GM23248 (cell line): ENCODE measurements around the gene MAPK10. TPM values are rescaled to one million over a fixed set of nuclear protein-coding genes. Genes with fewer than 3 reads are reported as not detected.

ENCODE experiments used
- DNase-seq: peaks from one replicate; pipeline ENCODE4 v3.0.0-alpha.2; 2015
- H2AFZ ChIP-seq: fragments of 200-600 bp; sonication (generic); 2 replicates; pipeline ENCODE4 v1.6.1; 2016; ENCODE audit warnings: antibody characterized with exemption
- H3F3A ChIP-seq: fragments of 200-600 bp; sonication (generic); 2 replicates; pipeline ENCODE4 v1.6.1; 2016; ENCODE audit warnings: mild to moderate bottlenecking, antibody characterized with exemption, mixed run types; ENCODE audit not compliant: insufficient read depth
- H3K27ac ChIP-seq: fragments of 200-600 bp; sonication (generic); 2 replicates; pipeline ENCODE4 v1.5.1; 2016; ENCODE audit warnings: mild to moderate bottlenecking
- H3K27me3 ChIP-seq: fragments of 200-600 bp; sonication (generic); replicated peaks from 2 replicates; pipeline ENCODE4 v1.6.1; 2016; ENCODE audit warnings: mild to moderate bottlenecking; ENCODE audit not compliant: insufficient read depth
- H3K36me3 ChIP-seq: fragments of 200-600 bp; sonication (generic); 2 replicates; pipeline ENCODE4 v1.6.1; 2016; ENCODE audit warnings: low read depth, mild to moderate bottlenecking
- H3K4me1 ChIP-seq: fragments of 200-600 bp; sonication (generic); 2 replicates; pipeline ENCODE4 v1.6.1; 2016; ENCODE audit warnings: mild to moderate bottlenecking; ENCODE audit not compliant: insufficient read depth
- H3K4me2 ChIP-seq: fragments of 200-600 bp; sonication (generic); one replicate; pipeline ENCODE4 v1.6.1; 2016; ENCODE audit warnings: mild to moderate bottlenecking; ENCODE audit not compliant: unreplicated experiment
- H3K4me3 ChIP-seq: fragments of 200-600 bp; sonication (generic); 2 replicates; pipeline ENCODE4 v1.5.1; 2016; ENCODE audit warnings: mild to moderate bottlenecking
- H3K79me2 ChIP-seq: fragments of 200-600 bp; sonication (generic); 2 replicates; pipeline ENCODE4 v1.6.1; 2016; ENCODE audit warnings: mild to moderate bottlenecking; ENCODE audit not compliant: insufficient read depth
- H3K9ac ChIP-seq: fragments of 200-600 bp; sonication (generic); 2 replicates; pipeline ENCODE4 v1.6.1; 2016; ENCODE audit warnings: mild to moderate bottlenecking
- H3K9me2 ChIP-seq: fragments of 200-600 bp; sonication (generic); 2 replicates; pipeline ENCODE4 v1.6.1; 2016; ENCODE audit warnings: mixed run types, mild to moderate bottlenecking, moderate library complexity; ENCODE audit not compliant: insufficient read depth
- H3K9me3 ChIP-seq: fragments of 200-600 bp; sonication (generic); one replicate; pipeline ENCODE4 v1.6.1; 2017; ENCODE audit warnings: low read depth
- H4K20me1 ChIP-seq: fragments of 200-600 bp; sonication (generic); 2 replicates; pipeline ENCODE4 v1.6.0; 2016; ENCODE audit not compliant: insufficient read depth
- EZH2 ChIP-seq: fragments of 200-600 bp; sonication (generic); IDR thresholded peaks from 2 replicates; pipeline ENCODE4 v1.6.1; 2018; ENCODE audit warnings: antibody characterized with exemption, mild to moderate bottlenecking; ENCODE audit not compliant: insufficient read depth, poor library complexity, severe bottlenecking
- EZH2phosphoT487 ChIP-seq: fragments of 200-600 bp; sonication (generic); IDR thresholded peaks from 2 replicates; pipeline ENCODE4 v1.6.1; 2018; ENCODE audit warnings: antibody characterized with exemption, moderate library complexity, mild to moderate bottlenecking, low read depth; ENCODE audit not compliant: insufficient read depth
- WGBS, 2 experiments: methylation state at CpG; one replicate each; pipeline ENCODE4 v1.1.6; 2015 to 2017; ENCODE audit warnings: low lambda C conversion rate in 2 of 2, low coverage in 1 of 2; ENCODE audit errors: missing lambda C conversion rate in 2 of 2; 5-methylcytosine and 5-hydroxymethylcytosine counted together
- in situ Hi-C: fragments of 300-500 bp; cut with MboI; formaldehyde crosslinking; loops from 2 replicates; pipeline ENCODE4 v1.15.0; 2020
- polyA plus RNA-seq: library from polyadenylated mRNA; unstranded; fragments of >200 nt; fragmentation: Nextera tagmentation; extraction: Ambion mirVana; gene quantifications from 2 replicates; pipeline ENCODE4 v1.2.1, GENCODE V29; 2016
- total RNA-seq: library from RNA; depleted of rRNA; stranded (reverse); fragments of >200 nt; shearing (Covaris generic); gene quantifications from 2 replicates; pipeline ENCODE4 v1.2.3, GENCODE V29; 2014

Gene MAPK10
- total and polyA plus RNA-seq, 2 experiments from 2014 or later: 0.73 to 1.3 TPM

- no peak overlapping the region for H3K9ac ChIP-seq
- WGBS, 2 experiments: 78 to 81% methylated on average over 6 of the region's 6 CpGs
- H3K79me2 ChIP-seq: no peaks in the 10 kb centered on the region
- no peak for TF ChIP-seq EZH2phosphoT487
- TF ChIP-seq EZH2: no peak
- no peaks in the 10 kb centered on the region for H3K27me3 ChIP-seq
- no peaks in the 10 kb centered on the region for H4K20me1 ChIP-seq
- no peaks in the 10 kb centered on the region for H3K9me2 ChIP-seq
- no peak overlapping the region for H3K27ac ChIP-seq
- H3K36me3 ChIP-seq: 0 out of 2 replicates have a peak, but pooled peaks cover 2% of the 10 kb centered on the region
- no peak overlapping the region for H3K4me2 ChIP-seq
- no peaks in the 10 kb centered on the region for H3K9me3 ChIP-seq
- in situ Hi-C loops: no loop called here
- H3F3A ChIP-seq: no peaks in the 10 kb centered on the region
- DNase-seq: no peak
- H3K4me3 ChIP-seq: no peak overlapping the region
- no peak overlapping the region for H2AFZ ChIP-seq
- H3K4me1 ChIP-seq: no peaks in the 10 kb centered on the region
These were observed 63.0 kb downstream of the MAPK10 start for GRCh38 chr4:86296865-86297264.

GRCh38 chr4:86294883-86295282 is 65.0 kb downstream of the MAPK10 start:
- H3K9me2 ChIP-seq: no peaks in the 10 kb centered on the region
- no peak for DNase-seq
- TF ChIP-seq EZH2phosphoT487 (no peak), EZH2 (no peak)
- H3K79me2 ChIP-seq: no peaks in the 10 kb centered on the region
- no peak overlapping the region for H3K27ac ChIP-seq
- no peaks in the 10 kb centered on the region for H3K36me3 ChIP-seq
- in situ Hi-C loops: no loop called here
- H3K4me2 ChIP-seq: no peak overlapping the region
- H4K20me1 ChIP-seq: no peaks in the 10 kb centered on the region
- no peak overlapping the region for H2AFZ ChIP-seq
- H3K27me3 ChIP-seq: no peaks in the 10 kb centered on the region
- no peak overlapping the region for H3K4me3 ChIP-seq
- no peaks in the 10 kb centered on the region for H3K9me3 ChIP-seq
- H3K4me1 ChIP-seq: no peaks in the 10 kb centered on the region
- no peak overlapping the region for H3K9ac ChIP-seq
- no peaks in the 10 kb centered on the region for H3F3A ChIP-seq
- 85 to 91% methylated on average over 11 of the region's 11 CpGs for WGBS, 2 experiments

- no peak for TF ChIP-seq EZH2
- Histone ChIP-seq H3K4me3 (no peak overlapping the region), H3K4me1 (no peaks in the 10 kb centered on the region), H4K20me1 (no peaks in the 10 kb centered on the region), H3K9ac (no peak overlapping the region), H2AFZ (no peak overlapping the region), H3K27ac (no peak overlapping the region), H3K9me3 (no peaks in the 10 kb centered on the region), H3K4me2 (no peak overlapping the region), H3K79me2 (no peaks in the 10 kb centered on the region), H3K27me3 (no peaks in the 10 kb centered on the region), H3F3A (no peaks in the 10 kb centered on the region), H3K9me2 (no peaks in the 10 kb centered on the region), H3K36me3 (no peaks in the 10 kb centered on the region)
- DNase-seq: no peak
- in situ Hi-C loops: no loop called here
- WGBS, 2 experiments: 98 to 100% methylated on average over 2 of the region's 2 CpGs
These were observed 68.7 kb downstream of the MAPK10 start for GRCh38 chr4:86291180-86291579.

GRCh38 chr4:86286726-86287125 is 73.1 kb downstream of the MAPK10 start:
- WGBS, 2 experiments: 93% methylated on average over 2 of the region's 2 CpGs
- Histone ChIP-seq H2AFZ (no peak overlapping the region), H3K9me2 (no peaks in the 10 kb centered on the region)

GRCh38 chr4:86283371-86283770 is 76.5 kb downstream of the MAPK10 start:
- Histone ChIP-seq H3K4me2 (no peak overlapping the region), H2AFZ (no peak overlapping the region), H3K79me2 (no peaks in the 10 kb centered on the region), H3K36me3 (no peaks in the 10 kb centered on the region), H3K9me3 (no peaks in the 10 kb centered on the region), H4K20me1 (no peaks in the 10 kb centered on the region), H3K9ac (no peak overlapping the region), H3K27me3 (no peaks in the 10 kb centered on the region), H3K4me1 (no peaks in the 10 kb centered on the region), H3K27ac (no peak overlapping the region), H3F3A (no peaks in the 10 kb centered on the region), H3K4me3 (no peak overlapping the region), H3K9me2 (no peaks in the 10 kb centered on the region)
- 48 to 52% methylated on average over 3 of the region's 3 CpGs for WGBS, 2 experiments
- TF ChIP-seq EZH2phosphoT487 (no peak), EZH2 (no peak)
- no peak for DNase-seq
- in situ Hi-C loops: no loop called here

More at GRCh38 chr4:86286726-86287125, 73.1 kb downstream of the MAPK10 start:
- no peak overlapping the region for H3K4me2 ChIP-seq
- no peaks in the 10 kb centered on the region for H3K9me3 ChIP-seq
- in situ Hi-C loops: no loop called here
- DNase-seq: no peak
- H3K27ac ChIP-seq: no peak overlapping the region
- no peak overlapping the region for H3K4me3 ChIP-seq
- no peaks in the 10 kb centered on the region for H3K27me3 ChIP-seq
- H3K36me3 ChIP-seq: no peaks in the 10 kb centered on the region
- no peak overlapping the region for H3K9ac ChIP-seq
- TF ChIP-seq EZH2phosphoT487: no peak
- TF ChIP-seq EZH2: no peak
- H3K4me1 ChIP-seq: no peaks in the 10 kb centered on the region
- no peaks in the 10 kb centered on the region for H3F3A ChIP-seq
- H4K20me1 ChIP-seq: no peaks in the 10 kb centered on the region
- no peaks in the 10 kb centered on the region for H3K79me2 ChIP-seq
